GM12801 (cell line): ENCODE measurements around the gene HIF1AN.

Source experiments
- TF ChIP-seq, protein P1 (sequence below): IDR thresholded peaks from one replicate; pipeline ENCODE4 v1.5.1; 2011; ENCODE audit warnings: control low read depth; ENCODE audit not compliant: insufficient read length; ENCODE audit errors: extremely low read depth

The HIF1AN gene

DNA sequence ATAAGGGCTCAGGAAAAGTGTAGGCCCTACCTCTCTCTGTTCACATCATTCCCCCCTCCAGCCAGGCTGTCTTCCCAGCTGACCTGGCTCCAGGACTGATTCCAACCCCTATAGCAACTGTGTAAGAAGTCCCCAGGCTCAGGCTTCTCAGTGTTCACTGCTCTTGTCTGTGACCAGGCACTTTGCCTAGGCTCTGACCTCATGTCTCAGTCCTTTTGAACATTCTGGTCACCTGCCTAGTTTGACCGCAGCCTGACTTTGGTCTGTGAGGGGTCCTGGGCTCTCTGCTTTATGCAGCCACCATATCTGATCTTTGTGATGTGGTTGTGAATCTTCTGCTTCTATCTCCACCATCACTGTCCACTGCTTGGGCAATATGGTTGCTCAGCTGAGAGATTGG, 24.5 kb downstream of the HIF1AN start:
- TF ChIP-seq, protein P1, sequence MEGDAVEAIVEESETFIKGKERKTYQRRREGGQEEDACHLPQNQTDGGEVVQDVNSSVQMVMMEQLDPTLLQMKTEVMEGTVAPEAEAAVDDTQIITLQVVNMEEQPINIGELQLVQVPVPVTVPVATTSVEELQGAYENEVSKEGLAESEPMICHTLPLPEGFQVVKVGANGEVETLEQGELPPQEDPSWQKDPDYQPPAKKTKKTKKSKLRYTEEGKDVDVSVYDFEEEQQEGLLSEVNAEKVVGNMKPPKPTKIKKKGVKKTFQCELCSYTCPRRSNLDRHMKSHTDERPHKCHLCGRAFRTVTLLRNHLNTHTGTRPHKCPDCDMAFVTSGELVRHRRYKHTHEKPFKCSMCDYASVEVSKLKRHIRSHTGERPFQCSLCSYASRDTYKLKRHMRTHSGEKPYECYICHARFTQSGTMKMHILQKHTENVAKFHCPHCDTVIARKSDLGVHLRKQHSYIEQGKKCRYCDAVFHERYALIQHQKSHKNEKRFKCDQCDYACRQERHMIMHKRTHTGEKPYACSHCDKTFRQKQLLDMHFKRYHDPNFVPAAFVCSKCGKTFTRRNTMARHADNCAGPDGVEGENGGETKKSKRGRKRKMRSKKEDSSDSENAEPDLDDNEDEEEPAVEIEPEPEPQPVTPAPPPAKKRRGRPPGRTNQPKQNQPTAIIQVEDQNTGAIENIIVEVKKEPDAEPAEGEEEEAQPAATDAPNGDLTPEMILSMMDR, result no peak

DNA sequence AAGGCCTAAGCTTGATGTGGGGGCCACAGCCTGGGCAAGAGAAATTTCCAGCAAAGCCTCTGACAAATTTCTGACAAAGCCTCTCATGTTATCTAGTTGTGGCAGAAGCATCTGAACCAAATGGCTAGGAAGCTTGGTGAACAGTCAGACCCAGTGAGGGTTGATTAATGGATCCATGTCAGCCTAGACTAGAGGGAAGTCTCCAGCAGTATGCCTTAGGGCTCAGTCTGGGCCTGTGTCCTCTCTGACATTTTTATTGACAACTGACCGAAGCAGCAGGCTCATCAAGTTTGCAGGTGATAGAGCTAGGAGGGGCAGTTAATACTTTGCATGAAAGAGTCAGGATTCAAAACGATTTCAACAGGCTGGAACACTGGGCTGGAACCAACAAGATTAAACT, 25.3 kb downstream of the HIF1AN start:
- TF ChIP-seq, protein P1, result no peak

DNA sequence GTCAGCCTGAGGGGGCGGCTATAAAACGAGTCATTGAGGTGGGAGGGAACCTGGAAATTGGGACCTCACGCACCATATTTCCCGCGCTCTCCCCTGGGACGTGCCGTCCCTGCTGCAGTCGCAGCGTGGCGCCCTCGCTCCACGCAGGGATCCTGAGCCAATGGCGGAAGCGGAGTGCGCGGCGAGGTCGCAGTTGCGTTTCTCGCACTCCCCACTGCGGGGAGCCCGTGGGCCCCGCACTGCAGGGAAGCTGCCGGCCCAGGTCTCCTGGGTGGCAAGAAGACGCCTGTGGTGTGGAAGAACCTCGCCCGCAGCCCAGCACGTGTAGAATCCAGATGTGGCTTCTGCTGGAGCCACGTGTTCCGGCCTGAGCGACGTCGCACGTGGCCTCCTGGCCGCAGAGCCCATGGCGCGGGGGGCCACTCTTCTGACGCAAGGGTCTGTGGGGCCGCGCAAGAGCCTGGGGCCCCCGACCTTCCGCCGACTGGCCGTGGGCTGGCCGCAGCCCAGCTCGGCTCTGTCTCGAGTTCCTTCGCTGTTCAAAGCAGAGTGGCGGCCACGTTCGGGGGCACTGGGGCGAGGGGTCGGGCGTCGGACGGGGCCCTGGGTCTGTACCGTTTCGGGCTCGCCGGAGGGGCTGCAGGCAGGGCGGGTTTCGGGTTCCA, 26.4 kb downstream of the HIF1AN start:
- TF ChIP-seq, protein P1, result no peak

DNA sequence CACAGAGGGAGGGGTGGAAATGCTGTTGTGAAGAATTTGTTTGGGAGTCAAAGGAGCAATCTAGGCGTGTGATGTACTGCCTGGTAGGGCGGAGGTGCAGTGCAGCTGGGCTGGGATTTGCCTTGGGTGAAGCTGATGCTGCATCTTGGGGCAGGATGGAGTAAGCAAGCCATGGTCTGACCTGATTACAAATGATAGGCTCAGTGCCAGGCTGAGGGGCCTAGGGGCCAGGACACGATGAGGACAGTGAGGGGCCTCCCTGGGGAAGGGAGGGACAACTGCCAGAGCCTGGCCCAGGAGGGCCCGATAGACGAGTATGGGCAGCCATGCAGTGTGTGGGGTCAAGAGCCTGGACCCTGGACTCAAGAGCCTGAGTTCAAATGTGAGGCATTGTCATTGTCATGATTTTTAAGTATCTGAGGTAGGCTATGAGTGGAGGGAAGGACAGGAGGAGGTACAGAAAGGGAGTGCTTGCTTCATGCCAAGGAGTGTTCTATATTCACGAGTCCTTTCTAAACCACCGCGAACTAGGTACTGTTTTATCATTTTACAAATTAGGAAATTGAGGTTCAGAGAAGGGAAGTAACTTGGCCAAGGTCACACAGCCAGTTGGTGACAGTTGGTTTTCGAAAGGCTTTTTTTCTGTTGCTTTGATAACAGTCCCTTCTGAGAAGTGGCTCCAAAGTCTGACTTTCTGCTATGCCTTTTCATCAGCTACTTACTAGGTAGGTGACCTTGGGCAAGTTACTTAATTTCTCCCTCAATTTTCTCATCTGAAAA, 29.7 kb downstream of the HIF1AN start:
- TF ChIP-seq, protein P1, result no peak

DNA sequence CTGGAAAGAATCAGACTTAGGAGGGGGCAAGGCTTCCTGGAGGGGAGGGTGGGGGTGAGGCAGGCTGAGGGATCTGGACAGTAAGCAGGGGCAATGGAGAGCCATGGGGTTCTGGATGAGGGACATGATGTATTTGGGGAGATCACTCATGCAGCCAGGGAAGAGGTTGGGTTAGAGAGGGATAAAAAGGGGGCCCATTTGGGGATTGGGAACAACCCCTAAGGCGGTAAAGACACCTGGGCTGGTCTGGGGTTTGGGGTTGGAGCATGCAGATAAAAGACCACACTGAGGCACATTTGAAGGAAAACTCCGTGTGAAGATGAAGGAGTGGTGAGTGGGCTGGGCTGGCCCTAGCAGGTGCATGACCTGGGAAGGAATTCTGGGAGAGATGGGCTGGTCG, 30.8 kb downstream of the HIF1AN start:
- TF ChIP-seq, protein P1, result no peak

DNA sequence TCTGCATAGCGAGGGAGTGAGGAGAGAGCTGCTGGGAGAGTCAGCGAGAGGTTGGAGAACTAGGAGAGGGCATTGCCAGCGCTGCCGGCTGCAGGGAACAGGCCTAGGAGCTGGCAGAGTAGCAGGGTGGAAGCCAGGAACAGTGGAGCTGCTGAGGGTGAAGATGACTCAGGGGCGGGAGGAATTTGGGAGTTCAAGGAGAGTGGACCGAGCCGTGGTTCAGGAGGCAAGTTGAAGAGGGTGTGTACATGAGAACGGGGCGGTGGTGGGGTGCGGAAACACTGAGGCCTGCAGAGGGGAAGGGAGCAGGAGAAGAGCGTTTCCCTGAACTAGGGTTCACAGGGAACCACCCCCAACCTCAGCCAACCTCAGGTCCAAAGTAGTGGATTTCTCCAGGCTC, 31.5 kb downstream of the HIF1AN start:
- TF ChIP-seq, protein P1, result no peak

DNA sequence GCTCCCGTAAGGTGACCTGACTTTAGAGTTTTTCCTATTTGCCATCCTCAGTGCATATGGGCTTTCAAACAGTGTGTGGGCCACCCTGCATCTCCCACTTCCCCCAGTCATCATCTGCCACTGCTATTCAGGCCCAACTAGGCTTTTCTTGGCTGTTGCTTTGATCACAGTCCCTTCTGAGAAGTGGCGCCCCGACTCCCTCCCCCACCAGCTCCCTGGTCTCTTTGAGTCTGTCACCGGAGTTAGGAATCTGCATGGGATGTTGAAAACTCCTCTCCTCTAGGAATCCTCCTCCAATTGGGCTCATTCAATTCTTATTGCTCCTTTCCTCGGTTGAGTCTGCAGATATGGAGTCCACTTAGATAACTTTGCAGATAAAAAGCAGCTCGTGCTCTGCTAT, 32.1 kb downstream of the HIF1AN start:
- TF ChIP-seq, protein P1, result no peak
